HepG2 (cell line): Measurements from ENCODE around the gene ZNF697. TPM values are rescaled to one million over a fixed set of nuclear protein-coding genes. Genes with fewer than 3 reads are reported as not detected.

Experiments
- ARID2 ChIP-seq: sonication (generic); formaldehyde crosslinking; IDR thresholded peaks from 2 replicates; pipeline ENCODE4 v1.8.1; 2022; ENCODE audit warnings: mild to moderate bottlenecking, missing genetic modification reagents, borderline replicate concordance
- IRF2 ChIP-seq: IDR thresholded peaks from 2 replicates; pipeline ENCODE4 v1.6.1; 2018; ENCODE audit warnings: missing genetic modification reagents, missing compliant biosample characterization
- KDM4B ChIP-seq: sonication (generic); formaldehyde crosslinking; IDR thresholded peaks from 2 replicates; pipeline ENCODE4 v1.4.0; 2020; ENCODE audit warnings: missing genetic modification reagents
- PHF5A ChIP-seq: IDR thresholded peaks from one replicate; pipeline ENCODE4 v1.6.1; 2018; ENCODE audit warnings: low read depth, missing genetic modification reagents; ENCODE audit not compliant: unreplicated experiment
- PRDM4 ChIP-seq: sonication (generic); formaldehyde crosslinking; IDR thresholded peaks from 2 replicates; pipeline ENCODE4 v1.9.0; 2021; ENCODE audit warnings: missing genetic modification reagents, borderline replicate concordance
- ZFAT ChIP-seq: sonication (generic); formaldehyde crosslinking; conservative IDR thresholded peaks from 2 replicates; pipeline ENCODE4 v1.8.1; 2023; ENCODE audit warnings: missing genetic modification reagents, inconsistent platforms
- ZNF251 ChIP-seq: sonication (generic); formaldehyde crosslinking; IDR thresholded peaks from 2 replicates; pipeline ENCODE4 v1.9.0; 2021; ENCODE audit warnings: mild to moderate bottlenecking, missing genetic modification reagents
- ZNF816 ChIP-seq: sonication (generic); formaldehyde crosslinking; IDR thresholded peaks from 2 replicates; pipeline ENCODE4 v1.8.0; 2022; ENCODE audit warnings: missing genetic modification reagents, mild to moderate bottlenecking, borderline replicate concordance
- ZNF841 ChIP-seq: sonication (generic); formaldehyde crosslinking; IDR thresholded peaks from 2 replicates; pipeline ENCODE4 v1.8.1; 2023; ENCODE audit warnings: missing genetic modification reagents, borderline replicate concordance
- polyA plus RNA-seq, 8 experiments: library from polyadenylated mRNA; depleted of rRNA in 3 of 8; stranded (reverse) in 7 of 8; unstranded in 1 of 8; fragments of >200 nt; fragmentation: Illumina TruSeq in 4 of 8; extraction: Trizol in 4 of 8; gene quantifications; 2 replicates each; pipeline versions ENCODE4 v1.2.1 to v1.2.3, GENCODE V29; 2011 to 2016; ENCODE audit warnings: low read depth in 4 of 8, missing spikeins in 1 of 8, mixed read lengths in 1 of 8; ENCODE audit not compliant: insufficient read depth in 1 of 8
- total RNA-seq, 5 experiments: library from RNA; depleted of rRNA; stranded (reverse); fragments of >200 nt; fragmentation: Illumina TruSeq; extraction: Trizol; gene quantifications; 2 replicates each; pipeline ENCODE4 v1.2.3, GENCODE V29; 2016; ENCODE audit warnings: low read depth in 1 of 5
- TF ChIP-seq, protein P1 (sequence below): sonication (generic); formaldehyde crosslinking; IDR thresholded peaks from 2 replicates; pipeline ENCODE4 v1.4.0; 2020; ENCODE audit warnings: mild to moderate bottlenecking, missing genetic modification reagents
- TF ChIP-seq, protein P2 (sequence below): sonication (generic); formaldehyde crosslinking; IDR thresholded peaks from 2 replicates; pipeline ENCODE4 v1.4.0; 2020; ENCODE audit warnings: mild to moderate bottlenecking, missing genetic modification reagents, borderline replicate concordance
- TF ChIP-seq, protein P3 (sequence below): sonication (generic); formaldehyde crosslinking; IDR thresholded peaks from 2 replicates; pipeline ENCODE4 v1.5.0; 2020; ENCODE audit warnings: missing genetic modification reagents
- TF ChIP-seq, protein P4 (sequence below): sonication (generic); formaldehyde crosslinking; IDR thresholded peaks from 2 replicates; pipeline ENCODE4 v1.4.0; 2020; ENCODE audit warnings: low read depth, missing genetic modification reagents

ZNF697 gene
- total and polyA plus RNA-seq, 2 of the 13 experiments (the other 11 are each of a cell fraction or from before 2014, with no cell fraction given), result 2.3 to 7.1 TPM

- TF ChIP-seq, protein P1, sequence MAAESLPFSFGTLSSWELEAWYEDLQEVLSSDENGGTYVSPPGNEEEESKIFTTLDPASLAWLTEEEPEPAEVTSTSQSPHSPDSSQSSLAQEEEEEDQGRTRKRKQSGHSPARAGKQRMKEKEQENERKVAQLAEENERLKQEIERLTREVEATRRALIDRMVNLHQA (CRISPR knock-in tag), result no peak
- TF ChIP-seq PRDM4 (no peak), PHF5A (CRISPR knock-in tag) (no peak), ARID2 (CRISPR knock-in tag) (peak; percentile 15; the same call in 1 of the 2 replicates), ZFAT (CRISPR knock-in tag) (no peak), ZNF841 (CRISPR knock-in tag) (no peak), ZNF816 (CRISPR knock-in tag) (no peak), KDM4B (CRISPR knock-in tag) (no peak), ZNF251 (CRISPR knock-in tag) (no peak), IRF2 (CRISPR knock-in tag) (peak; percentile 69; the same call in 1 of the 2 replicates)
- TF ChIP-seq, protein P2, sequence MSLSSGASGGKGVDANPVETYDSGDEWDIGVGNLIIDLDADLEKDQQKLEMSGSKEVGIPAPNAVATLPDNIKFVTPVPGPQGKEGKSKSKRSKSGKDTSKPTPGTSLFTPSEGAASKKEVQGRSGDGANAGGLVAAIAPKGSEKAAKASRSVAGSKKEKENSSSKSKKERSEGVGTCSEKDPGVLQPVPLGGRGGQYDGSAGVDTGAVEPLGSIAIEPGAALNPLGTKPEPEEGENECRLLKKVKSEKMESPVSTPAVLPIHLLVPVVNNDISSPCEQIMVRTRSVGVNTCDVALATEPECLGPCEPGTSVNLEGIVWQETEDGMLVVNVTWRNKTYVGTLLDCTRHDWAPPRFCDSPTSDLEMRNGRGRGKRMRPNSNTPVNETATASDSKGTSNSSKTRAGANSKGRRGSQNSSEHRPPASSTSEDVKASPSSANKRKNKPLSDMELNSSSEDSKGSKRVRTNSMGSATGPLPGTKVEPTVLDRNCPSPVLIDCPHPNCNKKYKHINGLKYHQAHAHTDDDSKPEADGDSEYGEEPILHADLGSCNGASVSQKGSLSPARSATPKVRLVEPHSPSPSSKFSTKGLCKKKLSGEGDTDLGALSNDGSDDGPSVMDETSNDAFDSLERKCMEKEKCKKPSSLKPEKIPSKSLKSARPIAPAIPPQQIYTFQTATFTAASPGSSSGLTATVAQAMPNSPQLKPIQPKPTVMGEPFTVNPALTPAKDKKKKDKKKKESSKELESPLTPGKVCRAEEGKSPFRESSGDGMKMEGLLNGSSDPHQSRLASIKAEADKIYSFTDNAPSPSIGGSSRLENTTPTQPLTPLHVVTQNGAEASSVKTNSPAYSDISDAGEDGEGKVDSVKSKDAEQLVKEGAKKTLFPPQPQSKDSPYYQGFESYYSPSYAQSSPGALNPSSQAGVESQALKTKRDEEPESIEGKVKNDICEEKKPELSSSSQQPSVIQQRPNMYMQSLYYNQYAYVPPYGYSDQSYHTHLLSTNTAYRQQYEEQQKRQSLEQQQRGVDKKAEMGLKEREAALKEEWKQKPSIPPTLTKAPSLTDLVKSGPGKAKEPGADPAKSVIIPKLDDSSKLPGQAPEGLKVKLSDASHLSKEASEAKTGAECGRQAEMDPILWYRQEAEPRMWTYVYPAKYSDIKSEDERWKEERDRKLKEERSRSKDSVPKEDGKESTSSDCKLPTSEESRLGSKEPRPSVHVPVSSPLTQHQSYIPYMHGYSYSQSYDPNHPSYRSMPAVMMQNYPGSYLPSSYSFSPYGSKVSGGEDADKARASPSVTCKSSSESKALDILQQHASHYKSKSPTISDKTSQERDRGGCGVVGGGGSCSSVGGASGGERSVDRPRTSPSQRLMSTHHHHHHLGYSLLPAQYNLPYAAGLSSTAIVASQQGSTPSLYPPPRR (CRISPR knock-in tag), result peak; percentile 53; the same call in 1 of the 2 replicates
- TF ChIP-seq, protein P3, sequence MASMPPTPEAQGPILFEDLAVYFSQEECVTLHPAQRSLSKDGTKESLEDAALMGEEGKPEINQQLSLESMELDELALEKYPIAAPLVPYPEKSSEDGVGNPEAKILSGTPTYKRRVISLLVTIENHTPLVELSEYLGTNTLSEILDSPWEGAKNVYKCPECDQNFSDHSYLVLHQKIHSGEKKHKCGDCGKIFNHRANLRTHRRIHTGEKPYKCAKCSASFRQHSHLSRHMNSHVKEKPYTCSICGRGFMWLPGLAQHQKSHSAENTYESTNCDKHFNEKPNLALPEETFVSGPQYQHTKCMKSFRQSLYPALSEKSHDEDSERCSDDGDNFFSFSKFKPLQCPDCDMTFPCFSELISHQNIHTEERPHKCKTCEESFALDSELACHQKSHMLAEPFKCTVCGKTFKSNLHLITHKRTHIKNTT (CRISPR knock-in tag), result no peak
- TF ChIP-seq, protein P4, sequence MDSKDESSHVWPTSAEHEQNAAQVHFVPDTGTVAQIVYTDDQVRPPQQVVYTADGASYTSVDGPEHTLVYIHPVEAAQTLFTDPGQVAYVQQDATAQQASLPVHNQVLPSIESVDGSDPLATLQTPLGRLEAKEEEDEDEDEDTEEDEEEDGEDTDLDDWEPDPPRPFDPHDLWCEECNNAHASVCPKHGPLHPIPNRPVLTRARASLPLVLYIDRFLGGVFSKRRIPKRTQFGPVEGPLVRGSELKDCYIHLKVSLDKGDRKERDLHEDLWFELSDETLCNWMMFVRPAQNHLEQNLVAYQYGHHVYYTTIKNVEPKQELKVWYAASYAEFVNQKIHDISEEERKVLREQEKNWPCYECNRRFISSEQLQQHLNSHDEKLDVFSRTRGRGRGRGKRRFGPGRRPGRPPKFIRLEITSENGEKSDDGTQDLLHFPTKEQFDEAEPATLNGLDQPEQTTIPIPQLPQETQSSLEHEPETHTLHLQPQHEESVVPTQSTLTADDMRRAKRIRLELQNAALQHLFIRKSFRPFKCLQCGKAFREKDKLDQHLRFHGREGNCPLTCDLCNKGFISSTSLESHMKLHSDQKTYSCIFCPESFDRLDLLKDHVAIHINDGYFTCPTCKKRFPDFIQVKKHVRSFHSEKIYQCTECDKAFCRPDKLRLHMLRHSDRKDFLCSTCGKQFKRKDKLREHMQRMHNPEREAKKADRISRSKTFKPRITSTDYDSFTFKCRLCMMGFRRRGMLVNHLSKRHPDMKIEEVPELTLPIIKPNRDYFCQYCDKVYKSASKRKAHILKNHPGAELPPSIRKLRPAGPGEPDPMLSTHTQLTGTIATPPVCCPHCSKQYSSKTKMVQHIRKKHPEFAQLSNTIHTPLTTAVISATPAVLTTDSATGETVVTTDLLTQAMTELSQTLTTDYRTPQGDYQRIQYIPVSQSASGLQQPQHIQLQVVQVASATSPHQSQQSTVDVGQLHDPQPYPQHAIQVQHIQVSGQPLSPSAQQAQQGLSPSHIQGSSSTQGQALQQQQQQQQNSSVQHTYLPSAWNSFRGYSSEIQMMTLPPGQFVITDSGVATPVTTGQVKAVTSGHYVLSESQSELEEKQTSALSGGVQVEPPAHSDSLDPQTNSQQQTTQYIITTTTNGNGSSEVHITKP (CRISPR knock-in tag), result no peak
Observed at GRCh38 chr1:119647734-119648619, at the start of gene ZNF697 (continued).
